Liver (tissue), 9 donors: ENCODE results near the gene PRDX2. TPM values are rescaled to one million over a fixed set of nuclear protein-coding genes. Genes with fewer than 3 reads are reported as not detected.

ENCODE experiments used
- DNase-seq: peaks from one replicate; pipeline ENCODE4 v3.0.0-alpha.2; 2017; ENCODE audit warnings: low spot score
- H3K27ac ChIP-seq, 2 donors: one replicate each; pipeline ENCODE4 v1.7.0; 2013; ENCODE audit warnings: inconsistent platforms in 2 of 2, low read length in 2 of 2, control low read depth in 1 of 2, low read depth in 1 of 2, mild to moderate bottlenecking in 1 of 2
- H3K27me3 ChIP-seq, 4 donors: one replicate each; pipeline versions ENCODE4 v1.6.1 to v1.7.0; 2013; ENCODE audit warnings: low read length in 3 of 4, inconsistent platforms in 1 of 4, mild to moderate bottlenecking in 1 of 4, moderate library complexity in 1 of 4; ENCODE audit not compliant: control insufficient read depth in 4 of 4, insufficient read depth in 4 of 4
- H3K36me3 ChIP-seq, 4 donors: one replicate each; pipeline versions ENCODE4 v1.6.1 to v1.7.0; 2013; ENCODE audit warnings: low read length in 3 of 4, mild to moderate bottlenecking in 3 of 4, low read depth in 1 of 4, moderate library complexity in 1 of 4; ENCODE audit not compliant: control insufficient read depth in 4 of 4, insufficient read depth in 3 of 4
- H3K4me1 ChIP-seq, 4 donors: one replicate each; pipeline versions ENCODE4 v1.6.1 to v1.7.0; 2013; ENCODE audit warnings: low read length in 3 of 4, mild to moderate bottlenecking in 3 of 4, moderate library complexity in 1 of 4; ENCODE audit not compliant: control insufficient read depth in 4 of 4, insufficient read depth in 4 of 4
- H3K4me3 ChIP-seq, 3 donors: one replicate each; pipeline versions ENCODE4 v1.6.1 to v1.7.0; 2013; ENCODE audit warnings: low read length in 3 of 3, control low read depth in 1 of 3, low read depth in 1 of 3, mild to moderate bottlenecking in 1 of 3
- H3K9ac ChIP-seq, 2 donors: one replicate each; pipeline ENCODE4 v1.7.0; 2013; ENCODE audit warnings: low read length in 2 of 2, mild to moderate bottlenecking in 2 of 2, moderate library complexity in 2 of 2, control low read depth in 1 of 2, low read depth in 1 of 2
- H3K9me3 ChIP-seq, 4 donors: one replicate each; pipeline versions ENCODE4 v1.6.1 to v1.7.0; 2013; ENCODE audit warnings: low read length in 3 of 4; ENCODE audit not compliant: control insufficient read depth in 4 of 4
- ATF3 ChIP-seq: IDR thresholded peaks from 2 replicates; pipeline ENCODE4 v1.6.1; 2016; ENCODE audit warnings: antibody characterized with exemption
- CTCF ChIP-seq: fragments of 150-350 bp; IDR thresholded peaks from 2 replicates; pipeline ENCODE4 v1.5.1; 2017; ENCODE audit warnings: improper control_type of control experiment, low read depth, low read length; ENCODE audit not compliant: missing input control
- EGR1 ChIP-seq, 2 donors: IDR thresholded peaks; 2 replicates each; pipeline ENCODE4 v1.6.1; 2016 to 2018; ENCODE audit warnings: antibody characterized with exemption in 2 of 2, low read depth in 2 of 2
- FOXA2 ChIP-seq: IDR thresholded peaks from 2 replicates; pipeline ENCODE4 v1.6.1; 2016; ENCODE audit warnings: antibody characterized with exemption
- GABPA ChIP-seq, 2 donors: IDR thresholded peaks in 1 of 2; conservative IDR thresholded peaks in 1 of 2; 2 replicates each; pipeline ENCODE4 v1.6.1; 2016; ENCODE audit warnings: antibody characterized with exemption in 2 of 2, mild to moderate bottlenecking in 1 of 2, moderate library complexity in 1 of 2
- HNF4A ChIP-seq, 2 donors: conservative IDR thresholded peaks; 2 replicates each; pipeline ENCODE4 v1.6.1; 2016; ENCODE audit warnings: antibody characterized with exemption in 2 of 2, mild to moderate bottlenecking in 2 of 2
- HNF4G ChIP-seq: IDR thresholded peaks from 2 replicates; pipeline ENCODE4 v1.6.1; 2016; ENCODE audit warnings: antibody characterized with exemption
- JUND ChIP-seq, 2 donors: IDR thresholded peaks; 2 replicates each; pipeline ENCODE4 v1.6.1; 2016; ENCODE audit warnings: antibody characterized with exemption in 2 of 2
- MAX ChIP-seq: IDR thresholded peaks from 2 replicates; pipeline ENCODE4 v1.6.1; 2016; ENCODE audit warnings: antibody characterized with exemption
- NR2F2 ChIP-seq: IDR thresholded peaks from 2 replicates; pipeline ENCODE4 v1.6.1; 2016; ENCODE audit warnings: antibody characterized with exemption
- RAD21 ChIP-seq, 2 donors: IDR thresholded peaks; 2 replicates each; pipeline ENCODE4 v1.6.1; 2016; ENCODE audit warnings: antibody characterized with exemption in 2 of 2, mild to moderate bottlenecking in 2 of 2
- REST ChIP-seq: IDR thresholded peaks from 2 replicates; pipeline ENCODE4 v1.6.1; 2016; ENCODE audit warnings: antibody characterized with exemption, mild to moderate bottlenecking
- RXRA ChIP-seq, 2 donors: IDR thresholded peaks; 2 replicates each; pipeline ENCODE4 v1.6.1; 2017 to 2018; ENCODE audit warnings: antibody characterized with exemption in 2 of 2, mild to moderate bottlenecking in 1 of 2
- SP1 ChIP-seq: IDR thresholded peaks from 2 replicates; pipeline ENCODE4 v1.6.1; 2018; ENCODE audit warnings: antibody characterized with exemption, mild to moderate bottlenecking
- TAF1 ChIP-seq: conservative IDR thresholded peaks from 2 replicates; pipeline ENCODE4 v1.6.1; 2016; ENCODE audit warnings: antibody characterized with exemption, mild to moderate bottlenecking
- YY1 ChIP-seq: IDR thresholded peaks from 2 replicates; pipeline ENCODE4 v1.6.1; 2016; ENCODE audit warnings: antibody characterized with exemption, mild to moderate bottlenecking
- ZBTB33 ChIP-seq: IDR thresholded peaks from 2 replicates; pipeline ENCODE4 v1.6.1; 2016; ENCODE audit warnings: antibody characterized with exemption
- WGBS: extraction: QIAGEN DNeasy Blood & Tissue Kit; methylation state at CpG from one replicate; pipeline ENCODE4 v1.1.7; 2013; 5-methylcytosine and 5-hydroxymethylcytosine counted together
- polyA plus RNA-seq, 2 donors: library from polyadenylated mRNA; stranded (reverse) in 1 of 2; unstranded in 1 of 2; fragments of 200-250 nt in 1 of 2; fragments of >200 nt in 1 of 2; fragmentation: Nextera tagmentation in 1 of 2; extraction: Ambion mirVana in 1 of 2; gene quantifications; one replicate each; pipeline versions ENCODE4 v1.2.1 to v1.2.3, GENCODE V29; 2013 to 2015
- total RNA-seq, 2 donors: library from RNA; depleted of rRNA; stranded (reverse); fragments of >200 nt; gene quantifications; one replicate each; pipeline ENCODE4 v1.2.3, GENCODE V29; 2014
- donor health status: healthy.
- donor health status: healthy.
- donor health status: healthy.
- donor health status: healthy.
- donor health status: healthy.

The PRDX2 gene
- total and polyA plus RNA-seq, 4 donors: 222 to 1,737 (median 283) TPM

GRCh38 chr19:12788682-12789097 is 12.9 kb downstream of the PRDX2 start (continued):
- TF ChIP-seq ATF3 (no peak), MAX (peak; percentile 37)

GRCh38 chr19:12788042-12788681 is 13.4 kb downstream of the PRDX2 start:
- H3K36me3 ChIP-seq: no peaks in the 10 kb centered on the region
- DNase-seq: no peak
- H3K9ac ChIP-seq: peak overlapping the region; percentile 16 to 75
- WGBS: 50% methylated on average over 4 of the region's 4 CpGs
- H3K27me3 ChIP-seq: no peaks in the 10 kb centered on the region
- peaks cover 8 to 43% (median 25%) of the 10 kb centered on the region in 4 donors for H3K4me1 ChIP-seq
- peak overlapping the region; percentile 98 to 99 for H3K27ac ChIP-seq
- TF ChIP-seq HNF4G: no peak
- TF ChIP-seq MAX: no peak
- no peak for TF ChIP-seq RAD21 (IDR thresholded peaks at IDR 0.05)
- TF ChIP-seq HNF4A (conservative IDR thresholded peaks at IDR 0.05): no peak
- TF ChIP-seq ZBTB33: no peak
- no peak for TF ChIP-seq SP1
- TF ChIP-seq NR2F2: no peak
- TF ChIP-seq JUND (IDR thresholded peaks at IDR 0.05): no peak
- TF ChIP-seq EGR1 (IDR thresholded peaks at IDR 0.05; ENCODE audit: low read depth in 2 of 2): no peak
- no peak for TF ChIP-seq TAF1
- no peak for TF ChIP-seq YY1
- no peak for TF ChIP-seq GABPA (IDR thresholded peaks at IDR 0.05 in 1 of 2, conservative IDR thresholded peaks at IDR 0.05 in 1 of 2)
- TF ChIP-seq FOXA2: no peak
- no peak for TF ChIP-seq ATF3
- TF ChIP-seq RXRA (IDR thresholded peaks at IDR 0.05): no peak
- no peak for TF ChIP-seq CTCF
- TF ChIP-seq REST: no peak
- no peaks in the 10 kb centered on the region for H3K9me3 ChIP-seq
- H3K4me3 ChIP-seq: peak overlapping the region in 1 of 3 donors; percentile 58
